ENCODE data around the gene PSMD9.

DNA sequence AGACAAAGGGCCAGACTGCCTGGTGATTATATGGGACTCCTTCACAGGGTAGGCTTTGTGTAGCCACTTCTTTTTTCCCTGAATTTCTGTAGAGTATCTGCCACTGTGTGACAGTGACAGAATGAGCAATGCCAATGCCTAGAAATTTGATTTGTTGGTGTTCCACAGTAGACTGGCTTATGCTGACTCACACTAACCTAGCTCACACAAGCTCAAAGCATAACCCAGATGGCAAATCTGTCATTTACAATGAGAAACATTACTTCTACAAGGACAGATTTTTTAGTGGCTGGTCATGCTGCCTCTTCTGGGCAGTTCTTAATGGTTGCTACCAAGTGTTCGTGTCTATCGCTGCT is 45.7 kb downstream of the PSMD9 start:
- no peak for TF ChIP-seq SIN3A (IDR thresholded peaks at IDR 0.05; ENCODE audit: borderline replicate concordance, insufficient read depth, low read depth, low read length)
- TF ChIP-seq, protein P1, sequence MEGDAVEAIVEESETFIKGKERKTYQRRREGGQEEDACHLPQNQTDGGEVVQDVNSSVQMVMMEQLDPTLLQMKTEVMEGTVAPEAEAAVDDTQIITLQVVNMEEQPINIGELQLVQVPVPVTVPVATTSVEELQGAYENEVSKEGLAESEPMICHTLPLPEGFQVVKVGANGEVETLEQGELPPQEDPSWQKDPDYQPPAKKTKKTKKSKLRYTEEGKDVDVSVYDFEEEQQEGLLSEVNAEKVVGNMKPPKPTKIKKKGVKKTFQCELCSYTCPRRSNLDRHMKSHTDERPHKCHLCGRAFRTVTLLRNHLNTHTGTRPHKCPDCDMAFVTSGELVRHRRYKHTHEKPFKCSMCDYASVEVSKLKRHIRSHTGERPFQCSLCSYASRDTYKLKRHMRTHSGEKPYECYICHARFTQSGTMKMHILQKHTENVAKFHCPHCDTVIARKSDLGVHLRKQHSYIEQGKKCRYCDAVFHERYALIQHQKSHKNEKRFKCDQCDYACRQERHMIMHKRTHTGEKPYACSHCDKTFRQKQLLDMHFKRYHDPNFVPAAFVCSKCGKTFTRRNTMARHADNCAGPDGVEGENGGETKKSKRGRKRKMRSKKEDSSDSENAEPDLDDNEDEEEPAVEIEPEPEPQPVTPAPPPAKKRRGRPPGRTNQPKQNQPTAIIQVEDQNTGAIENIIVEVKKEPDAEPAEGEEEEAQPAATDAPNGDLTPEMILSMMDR (IDR thresholded peaks at IDR 0.05), result no peak

Measured in Panc1 (cell line).